ENCODE results near the gene PAK6.

Gene PAK6

GRCh38 chr15:40281801-40282146 lies 42.9 kb downstream of the PAK6 start:
- Histone ChIP-seq H3F3A (ENCODE audit: insufficient read depth, low read length) (no peaks in the 10 kb centered on the region), H3K9me3 (replicated peaks; ENCODE audit: insufficient read depth, low read length) (no peaks in the 10 kb centered on the region), H3K79me2 (ENCODE audit: low read length) (no peaks in the 10 kb centered on the region), H2AFZ (ENCODE audit: low read length) (no peak overlapping the region), H3K27ac (ENCODE audit: low read length) (no peak overlapping the region), H3K27me3 (replicated peaks; ENCODE audit: insufficient read depth, low read length) (peaks cover 49% of the 10 kb centered on the region), H3K4me2 (ENCODE audit: low read depth, low read length) (peak overlapping the region; percentile 96; the same call in 1 of the 2 replicates), H3K9me2 (replicated peaks; ENCODE audit: insufficient read depth, low read length) (no peaks in the 10 kb centered on the region), H3K4me1 (ENCODE audit: low read length) (no peaks in the 10 kb centered on the region), H3K4me3 (ENCODE audit: low read length) (no peak overlapping the region), H3K9ac (ENCODE audit: low read length) (no peak overlapping the region), H3K36me3 (replicated peaks; ENCODE audit: insufficient read depth, low read length) (no peaks in the 10 kb centered on the region), H4K20me1 (ENCODE audit: insufficient read depth, low read length) (no peaks in the 10 kb centered on the region)
- TF ChIP-seq, protein P1, sequence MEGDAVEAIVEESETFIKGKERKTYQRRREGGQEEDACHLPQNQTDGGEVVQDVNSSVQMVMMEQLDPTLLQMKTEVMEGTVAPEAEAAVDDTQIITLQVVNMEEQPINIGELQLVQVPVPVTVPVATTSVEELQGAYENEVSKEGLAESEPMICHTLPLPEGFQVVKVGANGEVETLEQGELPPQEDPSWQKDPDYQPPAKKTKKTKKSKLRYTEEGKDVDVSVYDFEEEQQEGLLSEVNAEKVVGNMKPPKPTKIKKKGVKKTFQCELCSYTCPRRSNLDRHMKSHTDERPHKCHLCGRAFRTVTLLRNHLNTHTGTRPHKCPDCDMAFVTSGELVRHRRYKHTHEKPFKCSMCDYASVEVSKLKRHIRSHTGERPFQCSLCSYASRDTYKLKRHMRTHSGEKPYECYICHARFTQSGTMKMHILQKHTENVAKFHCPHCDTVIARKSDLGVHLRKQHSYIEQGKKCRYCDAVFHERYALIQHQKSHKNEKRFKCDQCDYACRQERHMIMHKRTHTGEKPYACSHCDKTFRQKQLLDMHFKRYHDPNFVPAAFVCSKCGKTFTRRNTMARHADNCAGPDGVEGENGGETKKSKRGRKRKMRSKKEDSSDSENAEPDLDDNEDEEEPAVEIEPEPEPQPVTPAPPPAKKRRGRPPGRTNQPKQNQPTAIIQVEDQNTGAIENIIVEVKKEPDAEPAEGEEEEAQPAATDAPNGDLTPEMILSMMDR (IDR thresholded peaks at IDR 0.05; ENCODE audit: low read length): no peak
- TF ChIP-seq EZH2phosphoT487 (IDR thresholded peaks at IDR 0.05; ENCODE audit: low read length) (no peak), EZH2 (optimal IDR thresholded peaks at IDR 0.05; ENCODE audit: low read depth, low read length) (no peak)
- no peak for DNase-seq

DNA sequence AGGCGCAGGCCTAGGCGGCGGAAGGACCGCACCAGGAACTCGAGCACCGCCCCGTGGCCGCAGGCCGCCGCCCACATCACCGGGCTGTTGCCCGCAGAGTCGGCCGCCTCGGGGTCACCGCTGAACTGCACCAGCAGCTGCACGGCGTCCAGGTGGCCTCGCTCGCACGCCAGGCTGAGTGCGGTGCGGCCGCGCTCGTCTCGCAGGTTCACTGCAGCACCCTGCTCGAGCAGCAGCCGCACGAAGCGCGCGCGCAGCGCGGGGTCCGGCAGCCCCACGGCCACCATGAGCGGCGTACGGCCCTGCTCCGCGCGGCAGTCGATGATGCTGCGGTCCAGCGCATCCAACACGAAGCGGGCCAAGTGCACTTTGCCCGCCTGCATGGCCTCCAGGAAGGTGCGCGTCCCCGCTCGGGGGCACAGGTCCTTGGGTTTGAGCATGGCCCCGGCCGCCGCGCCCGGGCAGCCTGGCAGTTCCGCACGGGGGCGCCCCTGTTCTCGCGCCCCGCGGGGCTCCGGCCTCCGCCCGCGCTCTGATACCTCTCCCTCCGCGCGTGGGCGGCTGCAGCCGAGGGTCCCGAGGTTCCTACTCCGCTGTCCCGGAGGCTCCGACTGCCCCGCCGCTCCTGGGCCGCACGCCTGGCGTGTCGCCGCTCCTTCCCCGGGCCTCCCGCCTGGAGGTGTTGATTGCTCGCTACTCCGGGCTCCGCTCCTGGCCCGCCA lies 43.4 kb downstream of the PAK6 start:
- Histone ChIP-seq H3K36me3 (replicated peaks; ENCODE audit: insufficient read depth, low read length) (no peaks in the 10 kb centered on the region), H3K79me2 (ENCODE audit: low read length) (no peaks in the 10 kb centered on the region), H3K4me3 (ENCODE audit: low read length) (peak overlapping the region; percentile 64), H3K9ac (ENCODE audit: low read length) (peak overlapping the region; percentile 10; the same call in 1 of the 2 replicates), H2AFZ (ENCODE audit: low read length) (peak overlapping the region; percentile 81), H3K9me3 (replicated peaks; ENCODE audit: insufficient read depth, low read length) (no peaks in the 10 kb centered on the region), H4K20me1 (ENCODE audit: insufficient read depth, low read length) (no peaks in the 10 kb centered on the region), H3K27ac (ENCODE audit: low read length) (no peak overlapping the region), H3K4me2 (ENCODE audit: low read depth, low read length) (peak overlapping the region; percentile 96), H3F3A (ENCODE audit: insufficient read depth, low read length) (no peaks in the 10 kb centered on the region), H3K27me3 (replicated peaks; ENCODE audit: insufficient read depth, low read length) (peaks cover 49% of the 10 kb centered on the region), H3K9me2 (replicated peaks; ENCODE audit: insufficient read depth, low read length) (no peaks in the 10 kb centered on the region), H3K4me1 (ENCODE audit: low read length) (no peaks in the 10 kb centered on the region)
- DNase-seq: no peak
- TF ChIP-seq EZH2 (optimal IDR thresholded peaks at IDR 0.05; ENCODE audit: low read depth, low read length) (no peak), EZH2phosphoT487 (IDR thresholded peaks at IDR 0.05; ENCODE audit: low read length) (no peak)
- TF ChIP-seq, protein P1 (IDR thresholded peaks at IDR 0.05; ENCODE audit: low read length): peak; percentile 51

DNA sequence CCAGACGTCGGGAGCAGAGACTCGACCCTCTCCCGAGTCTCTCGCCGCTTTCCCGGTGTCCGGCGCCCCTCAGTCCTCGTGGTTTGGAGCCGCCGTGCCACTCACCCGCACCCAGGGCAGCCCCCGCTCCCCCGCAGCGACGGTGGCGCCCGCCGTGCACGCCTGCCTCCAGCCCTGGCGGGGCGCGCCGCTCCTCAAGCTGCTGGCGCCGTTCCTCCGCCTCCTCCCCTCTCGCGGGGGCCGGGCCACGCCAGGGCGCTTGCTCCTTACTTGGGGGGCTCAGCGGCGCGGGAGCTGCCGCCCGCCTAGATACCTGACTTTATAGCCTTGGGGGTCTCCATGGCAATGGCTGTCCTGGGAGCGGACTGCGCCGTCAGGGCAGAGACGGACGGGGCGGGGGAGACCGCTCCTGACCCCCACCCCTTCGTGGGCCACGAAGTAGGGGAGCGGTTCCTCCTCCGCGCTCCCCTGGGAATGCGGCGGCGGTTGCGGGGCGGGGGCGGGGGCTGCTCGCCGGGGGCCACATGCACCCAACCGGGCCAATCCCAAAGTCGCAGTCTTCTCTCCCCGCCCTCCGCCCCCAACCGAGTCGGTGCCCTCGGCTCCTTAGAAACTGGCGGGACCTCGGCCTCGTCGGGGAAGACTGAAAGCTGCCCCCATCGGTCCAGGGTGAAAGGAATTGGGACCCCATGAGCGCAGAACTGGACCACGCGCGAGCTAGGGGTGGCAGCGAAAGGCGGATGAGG lies 44.2 kb downstream of the PAK6 start, which contains the start of gene ANKRD63:
Gene ANKRD63, minus strand, starts transcription at position 196 of the 746 bp plus-strand sequence. CDS start 478 bp downstream, outside the sequence.
- DNase-seq: no peak
- H3K4me2 ChIP-seq (ENCODE audit: low read depth, low read length): peak within 1 kb of the TSS; percentile 96
- no peaks in the 10 kb centered on the region for H3F3A ChIP-seq (ENCODE audit: insufficient read depth, low read length)
- H3K4me1 ChIP-seq (ENCODE audit: low read length): no peaks in the 10 kb centered on the region
- peak within 1 kb of the TSS; percentile 81 for H2AFZ ChIP-seq (ENCODE audit: low read length)
- peaks cover 45% of the 10 kb centered on the region for H3K27me3 ChIP-seq (replicated peaks; ENCODE audit: insufficient read depth, low read length)
- no peaks in the 10 kb centered on the region for H3K79me2 ChIP-seq (ENCODE audit: low read length)
- no peaks in the 10 kb centered on the region for H3K9me2 ChIP-seq (replicated peaks; ENCODE audit: insufficient read depth, low read length)
- TF ChIP-seq EZH2 (optimal IDR thresholded peaks at IDR 0.05; ENCODE audit: low read depth, low read length) (no peak), EZH2phosphoT487 (IDR thresholded peaks at IDR 0.05; ENCODE audit: low read length) (no peak)
- TF ChIP-seq, protein P1 (IDR thresholded peaks at IDR 0.05; ENCODE audit: low read length): no peak
- H3K27ac ChIP-seq (ENCODE audit: low read length): no peak within 1 kb of the TSS
- no peaks in the 10 kb centered on the region for H3K36me3 ChIP-seq (replicated peaks; ENCODE audit: insufficient read depth, low read length)
- no peaks in the 10 kb centered on the region for H4K20me1 ChIP-seq (ENCODE audit: insufficient read depth, low read length)
- no peaks in the 10 kb centered on the region for H3K9me3 ChIP-seq (replicated peaks; ENCODE audit: insufficient read depth, low read length)
- H3K4me3 ChIP-seq (ENCODE audit: low read length): peak within 1 kb of the TSS; percentile 64
- H3K9ac ChIP-seq (ENCODE audit: low read length): peak within 1 kb of the TSS; percentile 10; the same call in 1 of the 2 replicates
